VCaP (cell line): ENCODE data around the gene HMCN1.

Experiments used
- H3K27ac ChIP-seq: fragments of 450-650 bp; 2 replicates; pipeline ENCODE4 v1.5.1; 2017
- TF ChIP-seq, protein P1 (sequence below): fragments of 450-650 bp; conservative IDR thresholded peaks from 2 replicates; pipeline ENCODE4 v1.5.1; 2017; ENCODE audit warnings: mild to moderate bottlenecking, moderate library complexity

The HMCN1 gene

DNA sequence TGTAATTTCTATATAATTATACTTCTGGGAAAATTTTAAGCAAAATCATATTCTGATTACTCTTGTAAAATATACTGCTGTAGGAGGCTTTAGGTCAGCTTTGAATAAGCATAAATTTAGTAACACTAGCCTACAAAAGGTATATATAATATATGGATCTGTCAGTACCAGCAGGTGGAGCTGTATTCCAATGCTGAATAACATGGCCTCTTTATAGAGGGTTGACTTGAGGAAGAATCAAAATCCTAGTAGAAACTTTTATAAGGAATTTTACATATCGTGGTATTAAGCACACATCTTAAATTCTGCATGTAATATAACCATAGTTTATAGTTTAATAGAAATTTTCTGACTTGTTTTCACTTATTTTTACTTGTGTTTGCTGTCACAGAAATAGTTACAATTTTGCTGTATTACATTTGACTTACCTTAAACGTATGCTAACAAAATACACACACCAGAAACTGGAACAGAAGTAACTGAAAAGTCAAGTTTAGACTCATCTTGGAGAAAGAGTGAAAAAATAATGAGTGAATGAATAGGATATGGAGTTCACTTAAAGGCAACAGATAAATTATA lies 79.3 kb downstream of the HMCN1 start:
- no peak overlapping the region for H3K27ac ChIP-seq
- TF ChIP-seq, protein P1, sequence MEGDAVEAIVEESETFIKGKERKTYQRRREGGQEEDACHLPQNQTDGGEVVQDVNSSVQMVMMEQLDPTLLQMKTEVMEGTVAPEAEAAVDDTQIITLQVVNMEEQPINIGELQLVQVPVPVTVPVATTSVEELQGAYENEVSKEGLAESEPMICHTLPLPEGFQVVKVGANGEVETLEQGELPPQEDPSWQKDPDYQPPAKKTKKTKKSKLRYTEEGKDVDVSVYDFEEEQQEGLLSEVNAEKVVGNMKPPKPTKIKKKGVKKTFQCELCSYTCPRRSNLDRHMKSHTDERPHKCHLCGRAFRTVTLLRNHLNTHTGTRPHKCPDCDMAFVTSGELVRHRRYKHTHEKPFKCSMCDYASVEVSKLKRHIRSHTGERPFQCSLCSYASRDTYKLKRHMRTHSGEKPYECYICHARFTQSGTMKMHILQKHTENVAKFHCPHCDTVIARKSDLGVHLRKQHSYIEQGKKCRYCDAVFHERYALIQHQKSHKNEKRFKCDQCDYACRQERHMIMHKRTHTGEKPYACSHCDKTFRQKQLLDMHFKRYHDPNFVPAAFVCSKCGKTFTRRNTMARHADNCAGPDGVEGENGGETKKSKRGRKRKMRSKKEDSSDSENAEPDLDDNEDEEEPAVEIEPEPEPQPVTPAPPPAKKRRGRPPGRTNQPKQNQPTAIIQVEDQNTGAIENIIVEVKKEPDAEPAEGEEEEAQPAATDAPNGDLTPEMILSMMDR = peak; percentile 75

DNA sequence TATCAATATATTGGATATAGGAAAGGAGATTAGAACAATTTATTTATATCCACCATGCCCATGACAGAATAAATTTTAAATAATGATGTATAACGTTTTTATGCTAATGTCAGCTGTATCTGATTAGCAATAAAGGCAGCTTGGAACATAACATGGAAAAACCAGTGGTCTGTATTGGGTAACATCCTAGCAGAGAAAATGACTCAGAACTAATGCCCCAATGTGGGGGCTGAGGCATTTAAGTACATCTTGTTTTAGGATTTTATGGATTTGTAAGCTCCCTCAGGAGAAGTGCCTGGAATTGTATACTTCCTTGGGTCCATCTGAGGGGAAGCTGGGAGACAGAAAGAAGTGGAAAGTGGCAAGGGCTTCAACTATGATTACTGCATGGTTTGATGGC lies 82.3 kb downstream of the HMCN1 start:
- no peak overlapping the region for H3K27ac ChIP-seq
- TF ChIP-seq, protein P1 = no peak

DNA sequence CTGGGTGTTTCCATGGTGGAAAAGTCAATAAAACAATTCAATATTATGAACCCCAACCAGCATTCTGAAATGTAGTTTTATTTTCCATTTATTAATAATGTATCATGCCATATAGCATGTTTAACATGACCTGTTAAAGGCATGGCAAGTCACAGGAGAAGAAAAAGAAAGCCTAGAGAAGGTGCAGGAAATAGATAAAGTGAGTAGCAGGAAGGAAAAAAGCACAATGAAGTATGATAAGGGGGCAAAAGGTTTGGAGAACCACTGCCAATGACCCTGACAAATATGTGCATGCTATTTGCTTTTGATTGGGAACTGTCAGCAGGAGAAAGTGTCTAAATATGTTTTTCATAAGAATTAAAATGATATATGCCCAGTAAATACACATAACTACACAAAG lies 85.6 kb downstream of the HMCN1 start:
- TF ChIP-seq, protein P1 = no peak
- no peak overlapping the region for H3K27ac ChIP-seq

DNA sequence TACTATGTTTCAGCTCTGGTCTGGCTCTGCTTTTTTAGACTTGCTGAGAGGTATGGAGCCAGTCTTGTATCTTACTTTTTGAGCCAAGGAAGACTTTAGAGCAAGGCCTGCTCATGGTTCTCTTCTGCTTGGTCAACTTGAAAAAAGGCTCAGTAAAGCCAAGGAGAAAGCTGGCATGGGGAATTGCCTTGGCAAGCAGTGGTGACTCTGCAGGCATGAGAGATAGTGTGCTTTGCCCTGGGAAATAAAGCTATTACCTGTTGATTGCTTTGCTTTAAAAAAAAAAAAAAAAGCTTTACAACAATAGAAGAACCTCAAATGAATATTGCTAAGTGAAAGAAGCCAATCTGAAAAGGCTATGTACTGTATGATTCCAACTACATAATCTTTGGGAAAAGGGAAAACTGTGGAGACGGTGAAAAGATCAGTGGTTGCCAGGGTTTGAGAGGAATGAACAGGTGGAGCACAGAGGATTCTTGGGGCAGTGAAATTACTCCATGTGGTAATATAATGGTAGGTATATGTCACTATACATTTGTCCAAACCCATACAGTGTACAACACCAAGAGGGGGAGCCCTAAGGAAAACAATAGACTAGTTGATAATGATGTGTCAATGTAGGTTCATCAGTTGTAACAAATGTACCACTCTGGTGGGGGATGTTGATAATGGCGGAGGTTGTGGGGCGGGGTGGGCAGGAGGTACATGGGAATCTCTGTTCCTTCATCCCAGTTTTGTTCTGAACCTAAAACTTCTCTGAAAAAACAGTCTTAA lies 87.6 kb downstream of the HMCN1 start:
- no peak overlapping the region for H3K27ac ChIP-seq
- TF ChIP-seq, protein P1 = no peak

DNA sequence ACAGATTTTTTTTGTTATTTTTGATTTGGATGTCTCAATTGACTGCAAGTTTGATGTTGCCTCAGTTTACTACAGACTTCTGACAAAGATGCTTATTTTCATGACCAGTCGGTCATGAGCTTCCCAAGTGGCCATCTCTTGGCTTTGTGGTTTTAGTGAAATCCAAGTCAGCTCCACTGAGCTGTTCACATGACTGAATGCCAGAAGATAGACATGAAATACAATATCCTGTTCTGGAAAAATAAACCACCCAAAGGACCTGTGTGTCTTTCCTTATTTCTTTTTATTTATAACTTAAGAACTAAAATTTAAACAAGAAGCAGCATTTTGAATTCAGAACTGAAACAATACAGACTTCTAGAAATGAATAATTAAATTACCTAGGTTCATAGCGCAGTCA lies 89.3 kb downstream of the HMCN1 start:
- no peak overlapping the region for H3K27ac ChIP-seq
- TF ChIP-seq, protein P1 = no peak

DNA sequence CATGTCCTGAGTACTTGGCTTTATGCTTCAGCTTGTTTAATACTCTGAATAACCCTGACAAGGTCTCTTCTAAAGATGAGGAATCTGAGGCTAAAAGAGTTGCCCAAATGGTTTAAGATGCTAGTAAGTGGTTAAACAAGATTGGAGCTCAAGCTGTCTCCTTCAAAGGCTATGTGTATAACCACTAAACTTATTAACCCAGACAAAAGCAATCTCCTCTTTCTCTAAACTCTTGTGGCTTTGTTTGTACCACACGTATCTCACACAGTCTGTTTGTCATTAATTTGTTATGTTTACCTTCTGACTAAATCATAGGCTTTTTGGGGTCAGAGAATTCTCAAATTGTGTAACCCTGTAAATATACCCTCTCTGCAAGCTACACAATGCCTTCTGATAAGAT lies 89.9 kb downstream of the HMCN1 start:
- no peak overlapping the region for H3K27ac ChIP-seq

DNA sequence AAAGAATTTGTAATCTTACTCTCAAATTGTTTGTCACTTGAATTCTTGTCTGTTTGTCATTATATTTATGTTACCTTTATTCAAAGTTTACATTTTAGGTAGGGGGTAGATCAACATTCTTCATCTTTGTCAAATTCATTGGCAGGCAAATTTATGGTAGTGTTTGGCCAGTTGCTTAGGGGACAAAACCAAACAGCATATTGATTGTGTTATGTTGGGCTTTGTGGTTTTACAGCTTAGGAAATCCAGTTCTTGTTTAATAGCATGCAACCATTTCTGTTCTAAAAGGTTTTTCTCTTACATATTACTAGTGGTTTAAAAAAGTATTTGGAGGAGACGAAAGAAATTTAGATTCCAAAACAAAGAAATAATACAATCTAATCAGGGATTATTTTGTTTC lies 91.4 kb downstream of the HMCN1 start:
- TF ChIP-seq, protein P1 = no peak
- H3K27ac ChIP-seq = no peak overlapping the region

More for the DNA sequence above, 89.9 kb downstream of the HMCN1 start:
- TF ChIP-seq, protein P1 = no peak
